ENCODE measurements around the gene ATP8B4.

DNA sequence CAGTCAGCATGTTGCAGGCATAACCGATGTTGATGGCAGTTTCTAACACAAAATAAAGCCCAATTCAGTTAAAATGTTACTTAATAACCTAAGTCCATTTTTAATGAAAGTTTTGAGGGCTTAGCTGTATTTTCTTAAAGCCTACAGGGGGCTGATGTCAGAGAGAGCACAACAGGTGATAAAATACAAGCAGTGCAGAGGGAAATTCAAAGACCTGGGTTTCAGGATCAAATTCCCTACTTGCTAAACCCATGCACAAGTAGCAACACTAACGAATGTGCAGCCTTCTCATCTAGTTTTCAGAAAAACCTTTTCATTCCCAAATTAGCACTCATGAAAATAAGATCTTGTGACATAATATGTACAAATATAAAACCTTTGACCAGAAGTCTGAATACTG, 202.0 kb downstream of the ATP8B4 start:
- no peak for TF ChIP-seq JUNB (IDR thresholded peaks at IDR 0.05)
- TF ChIP-seq RAD21 (IDR thresholded peaks at IDR 0.05; ENCODE audit: insufficient read depth, low read depth, low read length): no peak
- TF ChIP-seq, protein P1, sequence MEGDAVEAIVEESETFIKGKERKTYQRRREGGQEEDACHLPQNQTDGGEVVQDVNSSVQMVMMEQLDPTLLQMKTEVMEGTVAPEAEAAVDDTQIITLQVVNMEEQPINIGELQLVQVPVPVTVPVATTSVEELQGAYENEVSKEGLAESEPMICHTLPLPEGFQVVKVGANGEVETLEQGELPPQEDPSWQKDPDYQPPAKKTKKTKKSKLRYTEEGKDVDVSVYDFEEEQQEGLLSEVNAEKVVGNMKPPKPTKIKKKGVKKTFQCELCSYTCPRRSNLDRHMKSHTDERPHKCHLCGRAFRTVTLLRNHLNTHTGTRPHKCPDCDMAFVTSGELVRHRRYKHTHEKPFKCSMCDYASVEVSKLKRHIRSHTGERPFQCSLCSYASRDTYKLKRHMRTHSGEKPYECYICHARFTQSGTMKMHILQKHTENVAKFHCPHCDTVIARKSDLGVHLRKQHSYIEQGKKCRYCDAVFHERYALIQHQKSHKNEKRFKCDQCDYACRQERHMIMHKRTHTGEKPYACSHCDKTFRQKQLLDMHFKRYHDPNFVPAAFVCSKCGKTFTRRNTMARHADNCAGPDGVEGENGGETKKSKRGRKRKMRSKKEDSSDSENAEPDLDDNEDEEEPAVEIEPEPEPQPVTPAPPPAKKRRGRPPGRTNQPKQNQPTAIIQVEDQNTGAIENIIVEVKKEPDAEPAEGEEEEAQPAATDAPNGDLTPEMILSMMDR (IDR thresholded peaks at IDR 0.05 in 2 of 3, conservative IDR thresholded peaks at IDR 0.05 in 1 of 3; ENCODE audit: control insufficient read depth in 2 of 3, extremely low read depth in 1 of 3, insufficient read depth in 1 of 3, low read depth in 3 of 3, low read length in 3 of 3): no peak
- TF ChIP-seq ASH2L (IDR thresholded peaks at IDR 0.05; ENCODE audit: borderline replicate concordance, low read depth): no peak

Measured in GM12878 (cell line).